Measurements from ENCODE around the gene RALA.
"Not testable (repeated sequence)": the region's sequence is repeated elsewhere in the genome, so short reads cannot be mapped to it uniquely, and the experiment has no call there.

RALA gene

DNA sequence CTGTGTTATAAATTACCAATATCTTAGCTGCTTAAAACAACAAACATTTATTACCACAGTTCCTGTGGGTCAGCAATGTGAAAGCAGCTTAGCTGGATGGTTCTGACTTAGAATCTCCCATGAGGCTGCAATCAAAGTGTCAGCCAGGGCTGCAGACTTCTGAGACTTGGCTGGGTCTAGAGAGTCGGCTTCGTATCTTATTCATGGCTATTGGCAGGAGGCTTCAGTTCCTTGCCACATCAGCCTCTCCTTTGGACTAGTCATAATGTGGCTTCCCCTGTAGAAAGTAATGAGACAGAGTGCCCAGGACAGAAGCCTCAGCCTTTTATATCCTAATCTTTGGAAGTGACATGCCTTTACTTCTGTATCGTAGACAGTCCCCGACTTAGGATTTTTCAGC lies 27.3 kb downstream of the RALA start:
- DNase-seq, result no peak

DNA sequence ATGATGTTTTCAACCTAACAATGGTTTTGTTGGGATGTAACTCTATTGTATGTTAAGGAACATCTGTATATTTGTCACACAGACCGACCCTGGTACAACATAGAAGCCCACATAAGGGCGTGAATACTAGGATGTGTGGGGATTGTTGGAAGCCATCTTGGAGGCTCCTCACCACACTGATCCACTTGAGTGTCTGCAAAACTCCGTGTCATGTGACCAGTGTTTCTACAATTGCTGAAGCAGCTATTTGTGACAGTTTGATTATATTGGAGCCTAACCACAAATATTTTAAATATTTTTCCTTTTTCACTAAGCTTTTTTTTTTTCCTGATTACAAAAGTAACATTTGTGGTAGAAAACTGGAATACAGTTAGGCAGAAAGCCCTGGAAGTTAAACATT lies 27.9 kb downstream of the RALA start:
- DNase-seq, result no peak

DNA sequence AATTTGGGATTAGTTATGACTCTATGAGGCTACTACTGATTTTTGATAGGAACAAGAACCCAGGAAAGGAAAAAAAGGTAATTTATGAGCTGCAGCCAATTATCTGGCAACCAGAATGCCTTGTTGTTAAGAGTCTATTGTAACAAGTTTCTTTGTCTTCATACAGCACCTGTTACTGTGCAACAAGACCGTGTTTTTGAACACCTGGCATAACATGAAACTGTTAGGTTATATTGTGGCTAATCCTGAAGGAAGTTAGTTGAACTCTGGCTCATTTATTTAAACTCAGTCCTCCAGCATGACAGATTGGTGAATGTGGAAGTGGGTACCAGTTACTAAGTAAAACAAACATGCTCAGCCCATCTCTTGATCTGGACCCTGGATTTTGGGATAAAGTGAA lies 33.0 kb downstream of the RALA start:
- no peak for DNase-seq

DNA sequence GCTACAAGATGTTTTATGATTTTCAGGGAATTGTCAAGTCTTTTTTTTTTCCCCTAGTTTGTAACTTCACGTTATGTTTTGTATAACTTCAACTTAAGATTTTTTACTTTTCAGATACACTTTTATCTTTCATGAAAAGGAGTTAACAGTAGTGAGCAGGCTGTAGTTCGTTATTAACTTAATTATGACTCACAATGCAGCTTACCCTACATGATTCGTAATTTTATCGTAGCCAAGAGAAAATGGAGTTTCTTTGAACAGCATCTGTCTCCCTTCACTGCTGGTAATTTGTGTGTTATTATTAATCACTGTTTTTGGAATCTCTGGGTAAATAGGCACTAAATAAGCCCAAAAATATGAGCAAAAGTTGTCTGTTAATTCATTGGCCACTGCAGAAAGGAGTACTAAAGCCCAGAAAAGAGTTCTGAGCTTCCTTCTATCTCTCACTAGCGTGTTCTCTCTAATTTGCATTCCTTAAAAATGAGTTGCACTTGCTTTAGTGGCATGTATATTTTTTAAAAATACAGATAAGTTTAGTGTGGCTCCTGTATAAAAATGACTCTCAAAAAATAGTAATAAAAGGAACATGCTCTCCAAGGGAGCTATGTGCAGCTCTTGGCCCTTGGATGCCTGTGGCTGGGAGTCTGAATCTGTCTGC lies 36.1 kb downstream of the RALA start:
- no peak for DNase-seq

DNA sequence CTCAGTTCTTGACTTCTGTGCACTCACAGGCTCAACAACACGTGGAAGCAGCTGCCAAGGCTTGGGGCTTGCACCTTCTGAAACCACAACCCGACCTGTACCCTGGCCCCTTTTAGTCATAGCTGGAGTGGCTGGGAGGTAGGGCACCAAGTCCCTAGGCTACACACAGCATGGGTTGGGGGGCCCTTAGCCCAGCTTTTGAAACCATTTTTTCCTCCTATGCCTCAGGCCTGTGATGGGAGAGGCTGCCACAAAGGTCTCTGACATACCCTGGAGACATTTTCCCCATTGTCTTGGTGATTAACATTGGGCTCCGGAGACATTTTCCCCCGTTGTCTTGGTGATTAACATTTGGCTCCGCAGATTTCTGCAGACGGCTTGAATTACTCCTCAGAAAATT lies 38.6 kb downstream of the RALA start:
- no peak for DNase-seq

DNA sequence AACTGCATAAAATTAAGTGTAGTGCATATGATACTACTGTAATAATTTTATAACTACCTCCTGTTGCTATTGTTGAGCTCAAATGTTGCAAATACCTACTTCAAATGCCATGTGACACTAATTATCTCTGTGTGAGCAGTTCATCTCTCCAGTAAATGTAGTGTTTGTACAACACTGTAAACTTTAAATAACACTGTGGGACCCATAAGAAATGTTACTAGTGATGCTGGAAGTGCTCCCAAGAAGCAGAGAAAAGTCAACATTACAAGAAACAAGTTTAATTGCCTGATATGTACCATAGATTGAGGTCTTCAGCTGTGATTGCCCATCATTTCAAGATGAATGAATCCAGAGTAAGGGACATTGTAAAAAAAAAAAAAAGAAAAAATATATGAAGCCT lies 39.9 kb downstream of the RALA start:
- DNase-seq, result no peak

DNA sequence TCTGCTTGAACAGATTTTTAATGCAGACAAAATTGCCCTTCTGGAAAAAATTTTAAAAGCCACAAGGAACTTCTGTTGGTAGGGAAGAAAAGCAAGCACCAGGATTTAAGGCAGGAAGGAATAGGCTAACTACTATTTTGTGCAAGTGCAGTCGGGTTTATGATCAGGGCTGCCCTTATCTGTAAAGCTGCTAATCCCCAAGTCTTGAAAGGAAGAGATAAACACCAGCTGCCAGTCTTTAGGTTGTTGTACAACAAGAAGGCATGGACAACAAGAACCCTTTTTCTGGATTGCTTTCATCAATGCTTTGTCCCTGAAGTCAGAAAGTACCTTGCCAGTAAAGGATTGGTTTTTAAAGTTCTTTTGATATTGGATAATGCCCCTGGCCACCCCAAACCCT lies 40.7 kb downstream of the RALA start:
- no peak for DNase-seq

DNA sequence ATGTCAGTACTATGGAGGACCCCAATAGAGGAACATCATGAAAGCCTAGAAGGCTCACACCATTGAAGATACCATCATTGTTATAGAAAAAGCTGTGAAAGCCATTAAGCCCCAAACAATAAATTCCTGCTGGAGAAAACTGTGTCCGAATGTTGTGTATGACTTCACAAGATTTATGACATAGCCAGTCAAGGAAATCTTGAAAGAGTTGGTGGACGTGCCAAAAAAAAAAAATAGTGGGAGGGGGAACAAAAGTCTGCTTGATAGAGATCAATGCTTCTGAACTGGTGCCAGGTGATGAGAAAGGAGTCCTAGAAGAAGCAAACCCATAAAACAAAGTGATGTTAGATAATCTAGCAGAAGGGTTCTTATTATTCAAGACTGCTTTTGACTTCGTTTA lies 41.2 kb downstream of the RALA start:
- DNase-seq, result no peak

DNA sequence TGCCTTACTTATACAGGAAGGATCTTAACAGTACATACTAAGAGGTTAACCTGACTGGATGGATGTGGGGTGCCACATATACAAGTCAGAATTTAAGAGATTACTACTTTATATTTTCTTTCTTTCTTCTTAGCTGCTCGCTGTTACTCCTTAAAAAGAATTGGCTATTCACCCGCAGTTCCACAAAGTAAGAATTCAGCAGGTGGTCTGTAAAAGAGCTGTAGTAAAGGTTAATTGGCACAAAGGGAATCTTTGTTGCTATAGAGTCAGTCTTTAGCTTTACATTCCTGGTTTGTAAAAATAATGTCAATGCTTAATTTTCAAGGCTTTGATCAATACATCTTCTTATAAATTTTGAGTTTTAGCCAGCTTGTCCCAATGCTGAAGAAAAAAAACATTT lies 43.2 kb downstream of the RALA start:
- DNase-seq, result no peak

DNA sequence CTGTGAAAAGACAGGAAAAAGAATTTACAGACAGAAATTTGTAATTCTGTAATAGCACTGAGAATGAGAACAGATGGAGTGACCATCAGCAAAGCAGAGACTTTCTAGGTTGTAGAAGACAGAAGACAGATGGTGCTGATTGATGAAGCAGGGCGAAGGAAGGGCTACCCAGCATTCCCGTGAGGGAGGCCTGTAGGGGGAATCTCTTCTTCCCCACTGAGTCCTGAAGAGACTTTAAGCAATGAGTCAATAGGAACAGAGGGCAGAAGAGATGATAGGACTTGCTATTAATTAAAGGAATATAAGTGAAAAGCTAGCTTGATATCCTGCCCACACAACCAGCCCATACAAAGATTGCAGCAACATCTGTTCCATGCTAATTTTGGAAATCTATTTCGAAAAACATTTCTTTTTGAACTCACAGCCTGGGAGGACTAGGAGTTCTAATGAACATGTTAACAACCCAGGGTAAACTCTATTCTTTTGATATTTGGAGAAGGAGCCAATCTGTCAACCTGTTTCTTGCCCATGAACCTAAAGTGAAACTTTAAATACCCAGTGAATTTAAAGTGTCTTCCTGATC lies 44.1 kb downstream of the RALA start:
- DNase-seq, result no peak

DNA sequence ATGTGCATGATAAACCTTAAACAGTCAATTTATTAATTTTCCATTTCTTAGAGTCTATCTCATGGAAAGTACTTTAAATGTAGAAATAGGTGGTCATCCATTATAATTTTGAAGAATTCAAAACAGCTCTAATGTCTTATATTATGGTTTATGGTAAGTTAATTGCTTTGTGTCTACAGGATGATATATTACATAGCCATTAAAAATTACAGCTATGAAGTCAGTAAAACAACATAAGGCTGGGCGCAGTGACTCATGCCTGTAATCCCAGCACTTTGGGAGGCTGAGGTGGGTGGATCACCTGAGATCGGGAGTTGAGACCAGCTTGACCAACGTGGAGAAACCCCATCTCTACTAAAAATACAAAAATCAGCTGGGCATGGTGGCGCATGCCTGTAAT lies 44.9 kb downstream of the RALA start:
- not testable (repeated sequence) for DNase-seq

DNA sequence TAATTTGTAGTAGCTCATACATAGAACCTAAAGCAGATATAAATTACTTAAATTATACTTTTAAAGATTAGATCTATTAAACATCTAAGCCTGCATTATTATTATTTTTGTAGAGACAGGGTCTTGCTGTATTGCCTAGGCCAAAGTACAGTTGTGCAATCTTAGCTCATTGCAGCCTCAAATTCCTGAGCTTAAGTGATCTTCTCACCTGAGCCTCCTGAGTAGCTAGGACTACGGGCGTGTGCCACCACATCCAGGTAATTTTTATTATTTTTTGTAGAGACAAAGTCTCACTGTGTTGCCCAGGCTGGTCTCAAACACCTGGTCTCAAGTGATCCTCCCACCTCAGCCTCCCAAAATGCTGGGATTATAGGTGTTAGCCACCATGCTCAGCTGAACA lies 46.7 kb downstream of the RALA start:
- no peak for DNase-seq

DNA sequence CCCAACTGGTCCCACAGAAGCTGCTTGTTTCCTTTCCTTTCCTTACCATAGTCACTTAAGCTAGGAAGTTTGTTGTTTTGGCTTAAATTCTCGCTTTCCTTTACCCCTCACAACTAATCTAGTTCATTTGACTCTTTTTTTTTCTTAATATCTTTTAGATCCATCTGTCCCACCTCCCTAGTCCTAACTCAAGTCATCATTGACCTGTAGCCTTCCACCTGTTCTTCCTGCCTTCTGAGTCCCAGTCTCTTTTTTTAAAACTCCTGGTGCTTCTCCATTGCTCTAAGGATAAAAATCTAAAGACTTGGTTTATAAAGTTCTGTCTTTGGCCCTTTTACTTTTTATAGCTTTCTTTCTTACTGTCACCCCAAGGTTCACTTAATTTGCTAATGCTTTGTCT lies 47.6 kb downstream of the RALA start:
- DNase-seq, result no peak

DNA sequence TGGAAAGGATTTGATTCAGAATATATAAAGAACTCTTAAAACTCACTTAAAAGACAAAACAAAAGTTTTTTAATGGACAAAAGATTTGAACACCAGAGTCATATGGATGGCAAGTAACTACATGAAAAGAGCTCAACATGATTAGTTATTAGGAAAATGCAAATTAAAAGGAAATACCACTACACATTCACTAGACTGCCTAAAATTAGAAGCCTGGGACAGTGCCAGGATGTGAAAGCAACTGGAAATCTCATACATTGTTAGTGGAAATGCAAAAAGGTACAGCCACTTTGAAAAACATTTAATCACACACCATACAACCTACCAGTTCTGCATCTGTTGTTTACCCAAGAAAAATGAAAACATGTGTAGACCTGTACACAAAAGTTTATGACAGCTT lies 48.8 kb downstream of the RALA start:
- no peak for DNase-seq

DNA sequence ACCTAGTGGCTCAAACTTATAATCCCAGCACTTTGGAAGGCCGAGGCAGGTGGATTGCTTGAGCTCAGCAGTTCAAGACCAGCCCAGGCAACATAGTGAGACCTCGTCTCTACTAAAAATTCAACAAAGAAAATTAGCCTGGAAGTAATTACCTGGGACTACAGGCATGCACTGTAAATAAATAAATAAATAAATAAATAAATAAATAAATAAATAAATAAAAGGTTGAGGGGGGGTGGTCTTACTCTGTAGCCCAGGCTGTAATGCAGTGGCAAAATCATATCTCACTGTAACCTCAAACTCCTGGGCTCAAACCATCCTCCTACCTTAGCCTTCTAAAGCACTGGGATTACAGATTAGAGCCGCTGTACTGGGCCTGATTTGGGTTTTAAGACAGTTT lies 50.5 kb downstream of the RALA start:
- no peak for DNase-seq

DNA sequence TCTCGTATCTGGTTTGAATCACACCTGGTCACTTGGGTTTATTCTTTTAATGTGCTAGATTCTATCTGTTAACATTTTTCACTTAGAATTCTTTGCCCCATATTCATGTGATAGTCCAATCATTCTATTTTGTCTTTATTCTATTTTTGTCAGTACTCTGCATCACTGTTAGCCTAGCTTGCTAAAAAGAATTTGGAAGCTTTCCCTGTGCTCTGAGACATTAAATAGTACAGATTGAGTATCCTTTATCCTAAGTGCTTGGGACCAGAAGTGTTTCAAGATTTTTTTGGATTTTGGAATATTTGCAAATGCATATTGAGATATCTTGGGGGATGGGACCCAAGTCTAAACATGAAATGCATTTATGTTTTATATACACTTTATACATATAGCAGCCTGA lies 51.0 kb downstream of the RALA start:
- DNase-seq, result no peak

DNA sequence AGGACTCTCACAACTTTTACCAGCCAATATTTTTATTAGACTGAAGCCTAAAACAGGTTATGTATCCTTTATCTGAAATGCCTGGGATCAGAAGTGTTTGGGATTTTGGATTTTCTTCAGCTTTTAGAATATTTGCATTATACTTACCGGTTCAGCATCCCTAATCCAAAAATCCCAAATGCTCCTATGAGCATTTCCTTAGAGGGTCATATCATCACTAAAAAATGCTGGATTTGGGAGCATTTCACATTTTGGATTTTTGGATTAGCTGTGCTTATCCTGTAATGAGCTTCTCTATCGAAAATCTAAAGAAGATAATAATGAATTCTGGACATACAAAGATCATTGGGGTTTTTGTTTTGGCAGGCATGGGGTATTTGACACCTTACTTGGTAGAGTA lies 53.0 kb downstream of the RALA start:
- DNase-seq, result no peak

DNA sequence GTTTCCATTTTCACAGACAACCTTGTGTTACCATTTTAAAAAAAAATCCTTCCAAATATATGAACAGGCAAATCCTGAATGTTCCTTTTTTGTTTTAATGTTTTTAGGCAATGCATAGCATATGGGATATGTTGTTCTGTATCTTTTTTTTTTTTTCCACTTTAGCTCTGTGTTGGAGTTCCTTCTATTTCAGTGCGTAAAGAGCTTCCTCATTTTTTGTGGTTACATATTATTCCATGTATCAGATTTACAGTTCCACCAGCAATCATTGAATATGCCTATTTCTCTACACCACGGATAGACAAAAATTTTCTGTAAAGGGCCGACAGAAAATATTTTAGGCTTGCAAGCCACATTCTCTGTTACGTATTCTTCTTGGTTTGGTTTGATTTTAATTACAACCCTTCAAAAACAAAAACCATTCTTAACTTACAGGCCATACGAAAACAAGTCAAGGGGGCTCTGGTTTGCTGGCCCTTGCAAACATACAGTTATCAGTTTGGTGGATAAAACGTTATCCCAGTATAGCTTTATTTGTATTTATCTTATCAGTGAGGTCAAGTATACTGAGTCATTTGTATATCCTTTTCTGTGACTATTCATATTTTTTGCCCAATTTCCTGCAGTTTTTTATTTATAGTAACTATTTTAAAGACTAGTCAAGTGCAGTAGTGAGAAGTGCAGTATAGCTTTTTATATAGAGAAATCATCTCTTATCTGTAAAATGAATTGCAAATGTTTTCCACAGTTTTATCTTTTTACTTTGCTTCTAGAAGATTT lies 55.7 kb downstream of the RALA start:
- peak in 2 of 4 experiments; percentile 71 to 72 for DNase-seq

DNA sequence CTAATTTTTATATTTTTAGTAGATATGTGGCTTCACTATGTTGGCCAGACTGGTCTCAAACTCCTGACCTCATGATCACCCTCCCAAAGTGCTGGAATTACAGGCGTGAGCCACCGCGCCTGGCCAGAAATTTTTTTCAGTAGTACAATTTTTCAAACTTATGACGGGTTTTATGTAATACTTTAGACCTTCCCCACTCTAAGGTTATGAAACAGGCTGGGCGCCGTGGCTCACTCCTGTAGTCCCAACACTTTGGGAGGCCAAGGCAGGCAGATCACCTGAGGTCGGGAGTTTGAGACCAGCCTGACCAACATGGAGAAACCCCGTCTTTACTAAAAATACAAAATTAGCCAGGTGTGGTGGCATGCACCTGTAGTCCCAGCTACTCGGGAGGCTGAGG lies 56.5 kb downstream of the RALA start:
- DNase-seq, result not testable (repeated sequence)

DNA sequence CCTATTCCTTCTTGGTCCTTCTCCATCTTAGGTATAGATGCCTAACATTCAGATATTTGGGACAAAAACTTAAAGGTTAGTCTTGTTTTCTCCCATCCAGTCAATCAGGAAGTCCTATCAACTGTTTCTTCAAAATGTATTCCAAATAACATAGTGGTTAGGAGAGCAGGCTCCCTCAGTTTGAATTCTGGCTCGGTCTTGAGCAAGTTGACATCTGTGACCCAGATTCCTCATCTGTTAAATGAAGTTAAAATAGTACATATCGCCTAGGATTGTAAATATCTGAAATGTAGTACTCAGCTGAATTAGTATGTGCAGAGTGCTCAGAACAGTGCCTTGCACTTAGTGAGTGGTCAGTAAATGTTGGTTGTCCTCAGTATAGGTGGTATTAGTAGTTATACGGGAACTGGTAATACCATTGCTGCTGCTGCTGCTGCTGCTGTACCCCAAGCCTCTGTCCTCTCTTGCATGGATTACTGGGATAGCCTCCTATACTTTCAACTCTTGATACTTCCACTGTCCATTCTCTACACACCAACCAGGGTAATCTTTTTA lies 58.6 kb downstream of the RALA start:
- DNase-seq, result no peak

DNA sequence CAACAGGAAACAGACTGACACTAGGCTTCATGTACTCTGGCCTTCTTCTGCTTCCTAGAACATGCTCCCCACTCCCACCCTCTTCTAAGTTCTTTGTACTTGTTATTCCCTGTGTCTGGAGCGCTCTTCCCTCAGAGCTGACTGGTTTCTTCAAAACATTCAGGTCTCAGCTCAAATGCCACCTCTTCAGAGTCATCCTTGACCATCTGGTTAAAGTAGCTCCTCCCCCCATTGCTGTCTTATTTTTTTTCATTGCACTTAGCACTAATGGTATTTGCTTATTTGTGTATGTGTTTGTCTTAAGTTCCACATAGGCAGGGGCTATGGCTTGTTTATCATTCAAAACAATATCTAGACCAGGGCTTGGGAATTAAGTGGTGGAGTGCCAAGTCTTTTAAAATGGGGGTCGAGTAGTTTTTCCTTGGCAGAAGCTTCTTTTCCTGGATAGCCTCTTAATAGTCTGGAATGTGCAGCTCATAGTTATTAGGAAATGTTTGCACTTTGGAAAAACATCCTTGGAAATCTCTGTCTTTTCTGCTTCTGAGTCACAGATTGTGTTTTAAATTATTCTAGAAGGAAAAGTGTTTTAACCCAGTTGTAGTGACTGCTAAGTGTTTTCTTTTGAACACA lies 60.0 kb downstream of the RALA start:
- no peak for DNase-seq

DNA sequence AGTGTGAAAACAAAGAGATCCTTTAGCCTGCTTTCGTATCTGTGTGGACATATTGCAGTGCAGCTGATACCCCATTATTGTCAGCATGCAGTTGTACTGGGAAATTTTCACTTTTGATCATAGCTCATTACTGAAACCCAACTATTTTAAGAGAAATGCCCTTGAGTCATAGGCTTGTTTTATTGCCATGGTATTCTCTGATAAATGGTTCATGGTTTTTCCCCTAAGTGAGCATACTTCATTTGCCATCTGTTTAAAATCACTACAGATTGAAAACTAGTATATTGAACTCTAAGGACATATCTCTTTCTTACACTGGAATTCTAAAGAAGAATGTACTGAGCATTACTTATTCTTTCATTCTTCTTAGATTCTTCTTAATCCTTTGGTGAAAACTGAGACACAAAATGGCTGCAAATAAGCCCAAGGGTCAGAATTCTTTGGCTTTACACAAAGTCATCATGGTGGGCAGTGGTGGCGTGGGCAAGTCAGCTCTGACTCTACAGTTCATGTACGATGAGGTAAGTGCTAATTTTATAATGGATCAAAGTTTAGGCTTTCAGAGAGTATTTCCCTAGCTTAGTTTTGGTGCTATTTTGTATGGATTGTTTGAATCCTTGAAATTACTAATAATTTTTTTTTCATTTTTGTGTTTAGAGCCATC lies 63.0 kb downstream of the RALA start:
- DNase-seq, result no peak
